Mucosa of gallbladder (tissue), 1 donor: Measurements from ENCODE around the gene MYO1E. TPM values are rescaled to one million over a fixed set of nuclear protein-coding genes. Genes with fewer than 3 reads are reported as not detected.

ENCODE experiments used
- DNase-seq: peaks from one replicate; pipeline ENCODE4 v3.0.0-alpha.2; 2020; ENCODE audit warnings: low spot score
- total RNA-seq: library from RNA; stranded (reverse); gene quantifications from one replicate; pipeline ENCODE4 v1.2.1, GENCODE V29; 2021
- donor health status: DM: no; HTN: no; CAD: no.

MYO1E gene
- total RNA-seq, 1 donor from 2014 or later = 204 TPM

- DNase-seq = no peak
These were observed 142.1 kb downstream of the MYO1E start for GRCh38 chr15:59230531-59231055.

DNA sequence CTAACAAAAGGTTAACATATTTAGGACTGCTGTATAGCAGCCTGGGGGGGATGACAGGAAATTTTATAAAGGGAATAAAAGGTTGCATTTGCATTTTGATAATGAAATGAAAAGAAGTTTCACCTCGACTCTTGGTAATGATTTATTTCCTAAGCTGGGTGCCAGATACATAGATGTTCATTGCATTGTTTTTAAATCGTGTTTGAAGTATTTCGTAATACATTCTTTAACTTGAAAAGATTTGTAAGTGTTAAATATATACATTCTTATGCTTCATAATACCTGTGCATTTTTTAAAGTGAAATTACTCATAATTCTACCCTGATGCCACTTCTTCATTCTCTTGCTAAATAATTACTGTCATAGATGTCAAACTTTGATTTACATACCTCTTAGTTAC is 143.2 kb downstream of the MYO1E start:
- no peak for DNase-seq

GRCh38 chr15:59229015-59229414 is 143.7 kb downstream of the MYO1E start:
- DNase-seq = no peak

- DNase-seq = no peak
These were observed 145.7 kb downstream of the MYO1E start for GRCh38 chr15:59227021-59227420.

DNA sequence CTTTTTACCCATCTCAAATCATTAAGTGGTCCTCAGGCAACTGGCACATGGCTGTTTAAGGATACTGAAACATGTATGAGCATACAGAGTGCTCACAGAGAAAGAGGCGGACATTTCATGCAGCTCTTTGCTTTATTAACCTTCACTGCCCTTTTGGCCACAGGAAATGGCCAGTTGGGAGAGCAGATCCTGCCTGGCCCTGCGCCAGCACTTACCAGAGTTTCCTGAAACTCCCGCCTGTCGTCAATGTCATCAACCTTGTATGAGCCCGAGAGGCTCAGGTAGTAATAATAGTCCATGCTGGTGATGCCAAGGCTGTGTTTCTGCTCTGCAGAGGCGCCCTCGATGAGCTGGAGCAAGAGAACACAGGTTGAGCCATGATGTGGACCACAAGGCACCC is 148.2 kb downstream of the MYO1E start:
- no peak for DNase-seq

- no peak for DNase-seq
These were observed 148.9 kb downstream of the MYO1E start for GRCh38 chr15:59223736-59224135.

- DNase-seq = no peak
These were observed 149.6 kb downstream of the MYO1E start for GRCh38 chr15:59222906-59223550.

GRCh38 chr15:59221511-59222505 is 150.9 kb downstream of the MYO1E start:
- DNase-seq = no peak

DNA sequence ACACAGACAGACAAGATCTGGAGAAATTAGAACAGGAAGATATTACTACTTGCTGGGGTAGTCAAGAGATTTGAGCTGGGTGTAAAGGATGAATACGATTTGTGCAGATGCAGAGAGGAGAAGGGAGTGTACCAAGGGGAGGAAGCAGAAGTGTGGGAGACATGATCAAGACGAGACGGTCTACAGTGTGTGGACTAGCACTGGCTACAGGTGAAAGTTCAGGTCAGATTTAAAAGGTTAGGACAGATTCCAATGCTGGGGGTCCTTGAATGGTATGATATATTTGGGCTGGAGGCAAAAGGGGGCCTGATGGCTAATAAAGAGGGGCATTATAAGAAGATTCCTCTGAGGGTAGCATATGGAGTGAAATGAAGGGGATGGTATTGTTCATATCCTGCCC is 154.0 kb downstream of the MYO1E start:
- no peak for DNase-seq

- DNase-seq = no peak
These were observed 154.7 kb downstream of the MYO1E start for GRCh38 chr15:59217876-59218498.

DNA sequence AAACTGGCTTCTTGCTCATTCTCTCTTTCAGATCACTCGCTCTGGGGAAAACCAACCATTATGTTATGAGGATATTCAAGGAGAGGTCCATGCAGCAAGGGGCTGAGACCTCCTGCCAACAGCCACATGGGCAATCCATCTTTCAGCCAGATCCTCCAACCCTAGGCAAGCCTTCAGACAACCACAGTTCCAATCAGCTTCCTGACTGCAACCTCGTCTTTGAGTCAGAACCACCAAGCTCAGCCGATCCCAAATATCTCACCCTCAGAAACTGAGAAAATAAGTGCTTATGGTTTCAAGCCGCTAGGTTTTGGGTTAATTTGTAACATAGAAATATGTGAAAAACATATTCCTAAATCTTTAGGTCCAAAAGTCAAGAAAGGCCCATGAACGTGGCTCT is 155.8 kb downstream of the MYO1E start:
- no peak for DNase-seq

DNA sequence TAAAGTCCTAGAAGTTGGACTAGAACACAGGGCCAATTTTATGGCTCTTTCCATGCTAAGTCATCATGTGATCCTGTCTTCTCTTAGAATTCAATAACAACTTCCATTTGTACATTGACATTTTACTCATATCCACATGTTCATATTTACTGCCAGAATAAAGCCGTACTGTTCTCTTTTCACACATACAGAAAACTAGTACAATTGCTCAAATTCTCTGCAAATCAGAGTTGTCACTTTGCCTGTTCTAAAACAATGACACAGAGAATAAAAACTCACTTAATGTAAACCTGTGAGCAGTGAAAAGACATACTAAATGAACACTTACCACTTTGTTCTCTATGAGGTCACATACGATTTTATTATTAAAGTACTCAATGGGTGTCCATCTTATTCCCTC is 162.5 kb downstream of the MYO1E start:
- no peak for DNase-seq

- no peak for DNase-seq
These were observed 163.9 kb downstream of the MYO1E start for GRCh38 chr15:59208613-59209249.

- no peak for DNase-seq
These were observed 166.0 kb downstream of the MYO1E start, which contains the start of gene LDHAL6B for GRCh38 chr15:59206623-59207183. TSS of gene LDHAL6B (plus strand) at chr15:59206843. CDS start at chr15:59206941, 98 bp downstream.

GRCh38 chr15:59205839-59206622 is 166.6 kb downstream of the MYO1E start:
- DNase-seq = no peak

DNA sequence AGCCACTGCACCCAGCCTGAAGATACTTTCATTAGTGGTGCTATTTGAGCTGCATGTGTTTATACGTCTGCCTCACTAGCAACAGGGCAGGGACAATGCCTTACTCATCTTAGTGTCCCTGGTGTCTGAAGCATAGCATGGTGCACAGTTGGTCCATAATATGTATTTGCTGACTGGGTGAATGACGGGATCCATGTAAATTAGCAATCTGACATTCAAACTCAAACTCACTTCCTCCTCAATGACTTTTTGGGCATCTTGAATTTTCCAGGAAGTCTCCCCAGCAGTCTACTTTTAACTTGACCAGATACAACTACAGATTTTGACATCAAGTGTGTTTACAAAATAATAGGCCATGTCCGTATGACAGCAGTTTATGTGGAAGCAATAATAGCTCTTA is 169.0 kb downstream of the MYO1E start:
- DNase-seq = no peak

DNA sequence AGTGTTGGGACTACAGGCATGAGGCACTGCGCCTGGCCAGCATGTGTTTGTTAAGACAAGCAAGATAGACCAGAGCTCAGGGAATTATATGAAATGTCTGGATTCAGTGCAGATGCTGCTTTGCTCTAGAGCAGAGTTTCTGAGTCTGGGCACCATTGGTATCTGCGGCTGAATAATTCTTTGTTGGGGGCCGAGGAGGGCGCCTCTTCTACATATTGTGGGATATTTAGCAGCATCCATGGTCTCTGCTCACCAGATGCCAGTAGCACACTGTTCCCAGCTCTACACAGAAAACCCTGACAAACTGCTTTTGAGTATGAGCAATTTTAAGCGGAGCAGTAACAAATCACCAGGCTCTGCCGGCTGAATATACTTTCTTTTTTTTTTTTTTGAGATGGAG is 169.7 kb downstream of the MYO1E start:
- no peak for DNase-seq

DNA sequence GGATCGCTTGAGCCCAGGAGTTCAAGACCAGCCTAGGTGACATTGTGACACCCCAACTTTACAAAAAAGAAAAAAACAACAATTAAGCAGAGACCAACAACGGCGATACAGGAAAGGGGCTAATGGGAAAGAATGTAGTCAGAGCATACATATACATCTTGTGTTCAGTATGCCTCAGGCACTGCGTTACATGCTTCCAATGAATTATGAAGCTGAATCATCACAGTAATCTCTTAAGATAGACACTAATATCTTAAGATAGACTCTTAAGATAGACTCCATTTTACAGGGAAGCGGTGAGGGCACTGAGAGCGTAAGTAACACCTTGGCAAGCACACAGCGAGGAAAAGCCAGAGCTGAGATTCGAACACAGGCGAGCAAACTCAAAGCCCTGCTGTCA is 172.1 kb downstream of the MYO1E start:
- no peak for DNase-seq

- DNase-seq = no peak
These were observed 172.8 kb downstream of the MYO1E start for GRCh38 chr15:59199626-59200465.

DNA sequence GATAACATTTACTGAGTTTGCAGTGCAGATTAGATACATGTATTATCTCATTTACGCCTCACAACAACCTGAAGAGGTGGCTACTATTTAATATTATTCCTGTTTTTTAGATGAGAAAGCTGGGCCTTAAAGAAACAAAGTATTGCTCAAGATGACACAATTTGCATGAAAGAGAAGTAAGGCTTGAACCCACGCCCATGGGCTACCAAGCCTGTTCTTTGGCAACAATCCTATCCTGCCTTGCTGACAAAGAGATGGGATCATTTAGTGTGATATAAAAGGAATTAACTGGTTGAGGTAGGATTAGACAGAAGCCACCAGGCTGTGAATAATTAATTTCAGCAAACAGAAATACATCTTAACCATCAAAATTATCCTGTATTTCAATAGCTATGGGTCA is 175.2 kb downstream of the MYO1E start:
- no peak for DNase-seq
